Measurements from ENCODE around the gene ARNT2.

The ARNT2 gene

GRCh38 chr15:80467311-80467714, 63.1 kb downstream of the ARNT2 start:
- TF ChIP-seq POLR2A (IDR thresholded peaks at IDR 0.05; ENCODE audit: low read depth, low read length) (no peak), POLR2AphosphoS5 (IDR thresholded peaks at IDR 0.05; ENCODE audit: low read depth, low read length) (no peak), SPI1 (IDR thresholded peaks at IDR 0.05; ENCODE audit: low read depth, low read length) (no peak), POU2F2 (IDR thresholded peaks at IDR 0.05; ENCODE audit: low read depth, low read length) (no peak), PAX5 (IDR thresholded peaks at IDR 0.05; ENCODE audit: insufficient read depth, low read length, severe bottlenecking) (no peak), TAF1 (IDR thresholded peaks at IDR 0.05; ENCODE audit: low read depth, low read length) (no peak)
- FAIRE-seq (no peak), DNase-seq (ENCODE audit: insufficient read length, low spot score) (no peak)

- TF ChIP-seq POU2F2 (IDR thresholded peaks at IDR 0.05; ENCODE audit: low read depth, low read length), result no peak
- no peak for TF ChIP-seq POLR2A (IDR thresholded peaks at IDR 0.05; ENCODE audit: low read depth, low read length)
- no peak for TF ChIP-seq SPI1 (IDR thresholded peaks at IDR 0.05; ENCODE audit: low read depth, low read length)
- no peak for TF ChIP-seq PAX5 (IDR thresholded peaks at IDR 0.05; ENCODE audit: insufficient read depth, low read length, severe bottlenecking)
- no peak for TF ChIP-seq TAF1 (IDR thresholded peaks at IDR 0.05; ENCODE audit: low read depth, low read length)
- TF ChIP-seq POLR2AphosphoS5 (IDR thresholded peaks at IDR 0.05; ENCODE audit: low read depth, low read length), result no peak
- FAIRE-seq, result no peak
- no peak for DNase-seq (ENCODE audit: insufficient read length, low spot score)
Measured at GRCh38 chr15:80468796-80469195, 64.6 kb downstream of the ARNT2 start.

- no peak for TF ChIP-seq POLR2AphosphoS5 (IDR thresholded peaks at IDR 0.05; ENCODE audit: low read depth, low read length)
- no peak for TF ChIP-seq SPI1 (IDR thresholded peaks at IDR 0.05; ENCODE audit: low read depth, low read length)
- TF ChIP-seq PAX5 (IDR thresholded peaks at IDR 0.05; ENCODE audit: insufficient read depth, low read length, severe bottlenecking), result no peak
- no peak for TF ChIP-seq TAF1 (IDR thresholded peaks at IDR 0.05; ENCODE audit: low read depth, low read length)
- no peak for TF ChIP-seq POLR2A (IDR thresholded peaks at IDR 0.05; ENCODE audit: low read depth, low read length)
- TF ChIP-seq POU2F2 (IDR thresholded peaks at IDR 0.05; ENCODE audit: low read depth, low read length), result no peak
- no peak for FAIRE-seq
- DNase-seq (ENCODE audit: insufficient read length, low spot score), result no peak
Measured at GRCh38 chr15:80471881-80472280, 67.7 kb downstream of the ARNT2 start.

- DNase-seq (ENCODE audit: insufficient read length, low spot score) (no peak), FAIRE-seq (no peak)
- TF ChIP-seq TAF1 (IDR thresholded peaks at IDR 0.05; ENCODE audit: low read depth, low read length), result no peak
- no peak for TF ChIP-seq SPI1 (IDR thresholded peaks at IDR 0.05; ENCODE audit: low read depth, low read length)
- no peak for TF ChIP-seq POU2F2 (IDR thresholded peaks at IDR 0.05; ENCODE audit: low read depth, low read length)
- no peak for TF ChIP-seq POLR2AphosphoS5 (IDR thresholded peaks at IDR 0.05; ENCODE audit: low read depth, low read length)
- no peak for TF ChIP-seq POLR2A (IDR thresholded peaks at IDR 0.05; ENCODE audit: low read depth, low read length)
- TF ChIP-seq PAX5 (IDR thresholded peaks at IDR 0.05; ENCODE audit: insufficient read depth, low read length, severe bottlenecking), result no peak
Measured at GRCh38 chr15:80473286-80474223, 69.4 kb downstream of the ARNT2 start.

- no peak for DNase-seq (ENCODE audit: insufficient read length, low spot score)
- no peak for FAIRE-seq
- TF ChIP-seq POU2F2 (IDR thresholded peaks at IDR 0.05; ENCODE audit: low read depth, low read length) (no peak), POLR2A (IDR thresholded peaks at IDR 0.05; ENCODE audit: low read depth, low read length) (no peak), POLR2AphosphoS5 (IDR thresholded peaks at IDR 0.05; ENCODE audit: low read depth, low read length) (no peak), PAX5 (IDR thresholded peaks at IDR 0.05; ENCODE audit: insufficient read depth, low read length, severe bottlenecking) (no peak), SPI1 (IDR thresholded peaks at IDR 0.05; ENCODE audit: low read depth, low read length) (no peak), TAF1 (IDR thresholded peaks at IDR 0.05; ENCODE audit: low read depth, low read length) (no peak)
Measured at GRCh38 chr15:80474224-80475215, 70.3 kb downstream of the ARNT2 start.

GRCh38 chr15:80475572-80475971, 71.4 kb downstream of the ARNT2 start:
- TF ChIP-seq PAX5 (IDR thresholded peaks at IDR 0.05; ENCODE audit: insufficient read depth, low read length, severe bottlenecking), result no peak
- TF ChIP-seq POU2F2 (IDR thresholded peaks at IDR 0.05; ENCODE audit: low read depth, low read length), result no peak
- TF ChIP-seq POLR2A (IDR thresholded peaks at IDR 0.05; ENCODE audit: low read depth, low read length), result no peak
- no peak for TF ChIP-seq POLR2AphosphoS5 (IDR thresholded peaks at IDR 0.05; ENCODE audit: low read depth, low read length)
- no peak for TF ChIP-seq SPI1 (IDR thresholded peaks at IDR 0.05; ENCODE audit: low read depth, low read length)
- no peak for TF ChIP-seq TAF1 (IDR thresholded peaks at IDR 0.05; ENCODE audit: low read depth, low read length)
- DNase-seq (ENCODE audit: insufficient read length, low spot score) (no peak), FAIRE-seq (no peak)

GRCh38 chr15:80476036-80476435, 71.9 kb downstream of the ARNT2 start:
- TF ChIP-seq POU2F2 (IDR thresholded peaks at IDR 0.05; ENCODE audit: low read depth, low read length), result no peak
- TF ChIP-seq POLR2A (IDR thresholded peaks at IDR 0.05; ENCODE audit: low read depth, low read length), result no peak
- no peak for TF ChIP-seq POLR2AphosphoS5 (IDR thresholded peaks at IDR 0.05; ENCODE audit: low read depth, low read length)
- no peak for TF ChIP-seq PAX5 (IDR thresholded peaks at IDR 0.05; ENCODE audit: insufficient read depth, low read length, severe bottlenecking)
- TF ChIP-seq TAF1 (IDR thresholded peaks at IDR 0.05; ENCODE audit: low read depth, low read length), result no peak
- TF ChIP-seq SPI1 (IDR thresholded peaks at IDR 0.05; ENCODE audit: low read depth, low read length), result no peak
- no peak for FAIRE-seq
- no peak for DNase-seq (ENCODE audit: insufficient read length, low spot score)

GRCh38 chr15:80478075-80478474, 73.9 kb downstream of the ARNT2 start:
- no peak for TF ChIP-seq POLR2A (IDR thresholded peaks at IDR 0.05; ENCODE audit: low read depth, low read length)
- TF ChIP-seq PAX5 (IDR thresholded peaks at IDR 0.05; ENCODE audit: insufficient read depth, low read length, severe bottlenecking), result no peak
- no peak for TF ChIP-seq POU2F2 (IDR thresholded peaks at IDR 0.05; ENCODE audit: low read depth, low read length)
- TF ChIP-seq SPI1 (IDR thresholded peaks at IDR 0.05; ENCODE audit: low read depth, low read length), result no peak
- TF ChIP-seq TAF1 (IDR thresholded peaks at IDR 0.05; ENCODE audit: low read depth, low read length), result no peak
- TF ChIP-seq POLR2AphosphoS5 (IDR thresholded peaks at IDR 0.05; ENCODE audit: low read depth, low read length), result no peak
- no peak for FAIRE-seq
- no peak for DNase-seq (ENCODE audit: insufficient read length, low spot score)
